ENCODE data around the gene ARHGAP28. TPM values are rescaled to one million over a fixed set of nuclear protein-coding genes. Genes with fewer than 3 reads are reported as not detected.

ARHGAP28 gene
- total RNA-seq, 1 experiment from 2014 or later = 9.2 TPM

DNA sequence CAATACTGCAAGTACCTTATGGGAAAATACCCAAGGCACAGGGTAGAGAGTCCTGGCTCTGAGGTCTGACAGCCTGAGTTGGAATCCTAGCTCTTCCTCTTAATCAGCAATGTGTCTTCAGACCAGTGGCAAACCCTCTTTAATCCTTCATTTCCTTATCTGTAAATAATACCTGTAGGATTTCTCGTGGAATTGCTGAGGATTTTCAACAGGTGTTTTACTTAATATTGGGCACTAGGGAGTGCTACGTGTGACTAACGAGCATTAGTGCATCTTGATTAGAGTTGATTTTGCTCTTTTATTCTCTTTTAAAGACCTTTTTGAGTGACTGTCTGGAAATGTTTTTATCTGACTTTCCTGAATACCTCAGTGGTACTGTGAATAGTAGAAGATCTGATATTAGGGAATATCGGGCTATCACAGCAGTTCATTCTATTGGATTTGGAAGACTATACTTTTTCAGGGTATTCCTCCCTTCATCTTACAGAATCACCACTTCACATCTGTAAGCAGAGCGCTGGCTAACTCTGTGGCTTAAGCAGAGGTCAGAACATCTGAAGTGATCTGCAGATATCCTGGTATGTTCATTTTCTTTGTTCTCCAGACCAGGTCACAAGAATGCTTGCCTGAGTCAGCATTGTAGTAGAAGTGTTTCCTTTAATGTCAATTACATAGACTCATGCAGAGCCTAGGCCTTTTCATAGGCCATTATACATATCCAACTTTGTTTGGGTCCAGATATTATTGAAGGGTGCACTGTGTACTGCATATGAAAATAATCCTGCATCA, 49.1 kb downstream of the ARHGAP28 start:
- DNase-seq = no peak
- Mint-ChIP-seq H3K4me3 (no peak overlapping the region), H3K27me3 (ENCODE audit: low read depth) (no peaks in the 10 kb centered on the region), H3K4me1 (peaks cover 47 to 50% of the 10 kb centered on the region in 2 experiments), H3K36me3 (ENCODE audit: insufficient read depth in 1 of 3, low read depth in 3 of 3) (no peaks in the 10 kb centered on the region), H3K9me3 (no peaks in the 10 kb centered on the region), H3K27ac (no peak overlapping the region)
- Histone ChIP-seq H3K79me2 (ENCODE audit: insufficient read depth, low read length) (no peaks in the 10 kb centered on the region), H2BK15ac (ENCODE audit: low read depth, low read length) (no peak overlapping the region), H3K14ac (ENCODE audit: insufficient read depth, low read length) (no peak overlapping the region), H3K4me2 (ENCODE audit: insufficient read depth, insufficient read length, low read length) (no peak overlapping the region), H3K79me1 (ENCODE audit: insufficient read depth, low read depth, low read length, poor library complexity, severe bottlenecking) (no peaks in the 10 kb centered on the region), H3K4me1 (ENCODE audit: insufficient read depth, low read length) (peaks cover 14% of the 10 kb centered on the region; the same call in 1 of the 2 replicates), H2BK5ac (ENCODE audit: insufficient read length, low read length) (no peak overlapping the region), H3K18ac (ENCODE audit: insufficient read length, low read depth, low read length) (no peak overlapping the region), H3K27ac (ENCODE audit: insufficient read length, low read depth, low read length) (no peak overlapping the region), H3K9ac (ENCODE audit: extremely low read depth, insufficient read length, low read length) (no peak overlapping the region), H2BK120ac (ENCODE audit: low read depth, low read length, poor library complexity, severe bottlenecking) (no peak overlapping the region), H3T11ph (ENCODE audit: low read length) (no peak overlapping the region), H2AK5ac (ENCODE audit: insufficient read length, low read length) (no peak overlapping the region), H2AFZ (ENCODE audit: low read length) (no peak overlapping the region), H4K5ac (ENCODE audit: insufficient read length, low read depth, low read length) (no peak overlapping the region), H3K23ac (ENCODE audit: insufficient read length, low read depth, low read length) (no peak overlapping the region), H3K27me3 (ENCODE audit: insufficient read depth, low read length) (no peaks in the 10 kb centered on the region), H3K23me2 (ENCODE audit: insufficient read length, low read depth, low read length, poor library complexity, severe bottlenecking) (no peaks in the 10 kb centered on the region), H3K4ac (ENCODE audit: low read depth, low read length) (no peak overlapping the region), H2BK12ac (ENCODE audit: insufficient read length, low read depth, low read length) (no peak overlapping the region), H4K8ac (replicated peaks; ENCODE audit: insufficient read length, low read depth, low read length) (no peak overlapping the region), H3K9me3 (ENCODE audit: control insufficient read depth, low read depth, low read length) (no peaks in the 10 kb centered on the region), H3K56ac (ENCODE audit: insufficient read length, low read depth, low read length) (no peak overlapping the region), H4K20me1 (ENCODE audit: control insufficient read depth, insufficient read depth, insufficient read length) (no peaks in the 10 kb centered on the region), H4K91ac (ENCODE audit: insufficient read length, low read depth, low read length) (no peak overlapping the region), H2BK20ac (ENCODE audit: low read depth, low read length, poor library complexity, severe bottlenecking) (no peak overlapping the region)
- WGBS (ENCODE audit: extremely low coverage, insufficient read length, low lambda C conversion rate) = no CpG with 5 or more reads among the region's 5 CpGs
- TF ChIP-seq, protein P1, sequence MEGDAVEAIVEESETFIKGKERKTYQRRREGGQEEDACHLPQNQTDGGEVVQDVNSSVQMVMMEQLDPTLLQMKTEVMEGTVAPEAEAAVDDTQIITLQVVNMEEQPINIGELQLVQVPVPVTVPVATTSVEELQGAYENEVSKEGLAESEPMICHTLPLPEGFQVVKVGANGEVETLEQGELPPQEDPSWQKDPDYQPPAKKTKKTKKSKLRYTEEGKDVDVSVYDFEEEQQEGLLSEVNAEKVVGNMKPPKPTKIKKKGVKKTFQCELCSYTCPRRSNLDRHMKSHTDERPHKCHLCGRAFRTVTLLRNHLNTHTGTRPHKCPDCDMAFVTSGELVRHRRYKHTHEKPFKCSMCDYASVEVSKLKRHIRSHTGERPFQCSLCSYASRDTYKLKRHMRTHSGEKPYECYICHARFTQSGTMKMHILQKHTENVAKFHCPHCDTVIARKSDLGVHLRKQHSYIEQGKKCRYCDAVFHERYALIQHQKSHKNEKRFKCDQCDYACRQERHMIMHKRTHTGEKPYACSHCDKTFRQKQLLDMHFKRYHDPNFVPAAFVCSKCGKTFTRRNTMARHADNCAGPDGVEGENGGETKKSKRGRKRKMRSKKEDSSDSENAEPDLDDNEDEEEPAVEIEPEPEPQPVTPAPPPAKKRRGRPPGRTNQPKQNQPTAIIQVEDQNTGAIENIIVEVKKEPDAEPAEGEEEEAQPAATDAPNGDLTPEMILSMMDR (conservative IDR thresholded peaks at IDR 0.05) = no peak; the same call in 2 of the 3 replicates
